ENCODE results near the gene BMP6.

Gene BMP6

GRCh38 chr6:7787731-7788130 is 61.8 kb downstream of the BMP6 start:
- no peak overlapping the region for H3K9ac ChIP-seq (ENCODE audit: low read length)
- no peaks in the 10 kb centered on the region for H3K9me2 ChIP-seq (replicated peaks; ENCODE audit: insufficient read depth, low read length)
- H3K36me3 ChIP-seq (replicated peaks; ENCODE audit: insufficient read depth, low read length): no peaks in the 10 kb centered on the region
- H3F3A ChIP-seq (ENCODE audit: insufficient read depth, low read length): no peaks in the 10 kb centered on the region
- no peaks in the 10 kb centered on the region for H3K27me3 ChIP-seq (replicated peaks; ENCODE audit: insufficient read depth, low read length)
- H3K4me2 ChIP-seq (ENCODE audit: low read depth, low read length): no peak overlapping the region
- peaks cover 98% of the 10 kb centered on the region for H3K79me2 ChIP-seq (ENCODE audit: low read length)
- TF ChIP-seq EZH2phosphoT487 (IDR thresholded peaks at IDR 0.05; ENCODE audit: low read length): no peak
- TF ChIP-seq, protein P1, sequence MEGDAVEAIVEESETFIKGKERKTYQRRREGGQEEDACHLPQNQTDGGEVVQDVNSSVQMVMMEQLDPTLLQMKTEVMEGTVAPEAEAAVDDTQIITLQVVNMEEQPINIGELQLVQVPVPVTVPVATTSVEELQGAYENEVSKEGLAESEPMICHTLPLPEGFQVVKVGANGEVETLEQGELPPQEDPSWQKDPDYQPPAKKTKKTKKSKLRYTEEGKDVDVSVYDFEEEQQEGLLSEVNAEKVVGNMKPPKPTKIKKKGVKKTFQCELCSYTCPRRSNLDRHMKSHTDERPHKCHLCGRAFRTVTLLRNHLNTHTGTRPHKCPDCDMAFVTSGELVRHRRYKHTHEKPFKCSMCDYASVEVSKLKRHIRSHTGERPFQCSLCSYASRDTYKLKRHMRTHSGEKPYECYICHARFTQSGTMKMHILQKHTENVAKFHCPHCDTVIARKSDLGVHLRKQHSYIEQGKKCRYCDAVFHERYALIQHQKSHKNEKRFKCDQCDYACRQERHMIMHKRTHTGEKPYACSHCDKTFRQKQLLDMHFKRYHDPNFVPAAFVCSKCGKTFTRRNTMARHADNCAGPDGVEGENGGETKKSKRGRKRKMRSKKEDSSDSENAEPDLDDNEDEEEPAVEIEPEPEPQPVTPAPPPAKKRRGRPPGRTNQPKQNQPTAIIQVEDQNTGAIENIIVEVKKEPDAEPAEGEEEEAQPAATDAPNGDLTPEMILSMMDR (IDR thresholded peaks at IDR 0.05; ENCODE audit: low read length): no peak
- TF ChIP-seq EZH2 (optimal IDR thresholded peaks at IDR 0.05; ENCODE audit: low read depth, low read length): no peak
- 0 out of 2 replicates have a peak, but pooled peaks cover 3% of the 10 kb centered on the region for H4K20me1 ChIP-seq (ENCODE audit: insufficient read depth, low read length)
- DNase-seq: no peak
- H3K27ac ChIP-seq (ENCODE audit: low read length): no peak overlapping the region
- H3K4me1 ChIP-seq (ENCODE audit: low read length): peaks cover 11% of the 10 kb centered on the region
- no peaks in the 10 kb centered on the region for H3K9me3 ChIP-seq (replicated peaks; ENCODE audit: insufficient read depth, low read length)
- H2AFZ ChIP-seq (ENCODE audit: low read length): no peak overlapping the region
- H3K4me3 ChIP-seq (ENCODE audit: low read length): no peak overlapping the region

GRCh38 chr6:7794509-7794908 is 68.6 kb downstream of the BMP6 start:
- TF ChIP-seq EZH2phosphoT487 (IDR thresholded peaks at IDR 0.05; ENCODE audit: low read length): no peak
- TF ChIP-seq, protein P1 (IDR thresholded peaks at IDR 0.05; ENCODE audit: low read length): no peak
- TF ChIP-seq EZH2 (optimal IDR thresholded peaks at IDR 0.05; ENCODE audit: low read depth, low read length): no peak
- Histone ChIP-seq H3K4me3 (ENCODE audit: low read length) (no peak overlapping the region), H4K20me1 (ENCODE audit: insufficient read depth, low read length) (0 out of 2 replicates have a peak, but pooled peaks cover 8% of the 10 kb centered on the region), H3K27ac (ENCODE audit: low read length) (no peak overlapping the region), H3K4me2 (ENCODE audit: low read depth, low read length) (no peak overlapping the region), H3K4me1 (ENCODE audit: low read length) (no peaks in the 10 kb centered on the region), H3K27me3 (replicated peaks; ENCODE audit: insufficient read depth, low read length) (no peaks in the 10 kb centered on the region), H3K9me2 (replicated peaks; ENCODE audit: insufficient read depth, low read length) (no peaks in the 10 kb centered on the region), H3K36me3 (replicated peaks; ENCODE audit: insufficient read depth, low read length) (0 out of 2 replicates have a peak, but pooled peaks cover 6% of the 10 kb centered on the region), H2AFZ (ENCODE audit: low read length) (no peak overlapping the region), H3K9ac (ENCODE audit: low read length) (no peak overlapping the region), H3K79me2 (ENCODE audit: low read length) (peaks cover 95% of the 10 kb centered on the region), H3F3A (ENCODE audit: insufficient read depth, low read length) (no peaks in the 10 kb centered on the region), H3K9me3 (replicated peaks; ENCODE audit: insufficient read depth, low read length) (no peaks in the 10 kb centered on the region)
- DNase-seq: no peak

GRCh38 chr6:7797386-7797785 is 71.5 kb downstream of the BMP6 start:
- 0 out of 2 replicates have a peak, but pooled peaks cover 6% of the 10 kb centered on the region for H3K36me3 ChIP-seq (replicated peaks; ENCODE audit: insufficient read depth, low read length)
- no peak for DNase-seq
- no peak overlapping the region for H3K9ac ChIP-seq (ENCODE audit: low read length)
- H3K27me3 ChIP-seq (replicated peaks; ENCODE audit: insufficient read depth, low read length): no peaks in the 10 kb centered on the region
- H3K4me1 ChIP-seq (ENCODE audit: low read length): no peaks in the 10 kb centered on the region
- no peak overlapping the region for H3K4me3 ChIP-seq (ENCODE audit: low read length)
- peaks cover 95% of the 10 kb centered on the region for H3K79me2 ChIP-seq (ENCODE audit: low read length)
- 0 out of 2 replicates have a peak, but pooled peaks cover 8% of the 10 kb centered on the region for H4K20me1 ChIP-seq (ENCODE audit: insufficient read depth, low read length)
- TF ChIP-seq, protein P1 (IDR thresholded peaks at IDR 0.05; ENCODE audit: low read length): no peak
- TF ChIP-seq EZH2phosphoT487 (IDR thresholded peaks at IDR 0.05; ENCODE audit: low read length) (no peak), EZH2 (optimal IDR thresholded peaks at IDR 0.05; ENCODE audit: low read depth, low read length) (no peak)
- H3K27ac ChIP-seq (ENCODE audit: low read length): no peak overlapping the region
- H3K9me3 ChIP-seq (replicated peaks; ENCODE audit: insufficient read depth, low read length): no peaks in the 10 kb centered on the region
- no peaks in the 10 kb centered on the region for H3K9me2 ChIP-seq (replicated peaks; ENCODE audit: insufficient read depth, low read length)
- H2AFZ ChIP-seq (ENCODE audit: low read length): no peak overlapping the region
- no peaks in the 10 kb centered on the region for H3F3A ChIP-seq (ENCODE audit: insufficient read depth, low read length)
- H3K4me2 ChIP-seq (ENCODE audit: low read depth, low read length): no peak overlapping the region

Data from MM.1S (cell line).